K562 (cell line): ENCODE results near the gene NPHP3. TPM values are rescaled to one million over a fixed set of nuclear protein-coding genes. Genes with fewer than 3 reads are reported as not detected.

Experiments
- ATAC-seq: fragments of 200-7000 bp; cut with Tn5 transposase; 3 replicates; pipeline ENCODE4 v1.9.1; 2020; ENCODE audit warnings: moderate library complexity
- BruUV-seq: library from RNA; stranded (reverse); fragments of 400-500 nt; replicated peaks from 2 replicates; lab custom pipeline; 2021; lab: Mats Ljungman, UMichigan
- CTCF ChIA-PET: fragments of 300-600 bp; formaldehyde crosslinking; extraction: SDS; loops from one replicate; lab custom pipeline; 2021; ENCODE audit warnings: low intra/inter-chr PET ratio; lab: Yijun Ruan, JAX
- POLR2A ChIA-PET: fragments of 300-600, 350-650 bp; sonication (Branson Sonifier 250); formaldehyde crosslinking; extraction: SDS; loops from one replicate; lab custom pipeline; 2021; ENCODE audit warnings: antibody characterized with exemption, inconsistent platforms; lab: Yijun Ruan, JAX
- DNase-seq, 4 experiments: peaks; one replicate each; pipeline versions ENCODE4 v3.0.0 to v3.0.0-alpha.2; 2011 to 2018; ENCODE audit warnings: low spot score in 3 of 4, mixed read lengths in 3 of 4; ENCODE audit errors: extremely low read depth in 1 of 4
- FAIRE-seq: peaks from 2 replicates; lab custom pipeline; 2011; peaks lifted over from hg19 to GRCh38; lab: Jason Lieb, UNC
- H2AFZ ChIP-seq: 2 replicates; pipeline ENCODE4 v1.6.0; 2011; ENCODE audit warnings: low read depth, low read length, control low read depth, inconsistent platforms
- H3K27ac ChIP-seq: fragments of 200-600 bp; 3 replicates; pipeline ENCODE4 v1.8.0; 2011; ENCODE audit warnings: low read depth, mild to moderate bottlenecking, control low read depth, inconsistent platforms, low read length, moderate library complexity, mixed read lengths; ENCODE audit errors: extremely low read depth
- H3K27me3 ChIP-seq, 2 experiments: fragments of 300-600 bp in 1 of 2; 2 replicates in 1 of 2; 3 replicates in 1 of 2; pipeline versions ENCODE4 v1.6.0 to v1.8.0; 2011; ENCODE audit warnings: inconsistent platforms in 2 of 2, low read length in 2 of 2, mild to moderate bottlenecking in 1 of 2, mixed read lengths in 1 of 2, moderate library complexity in 1 of 2; ENCODE audit not compliant: control insufficient read depth in 2 of 2, insufficient read depth in 2 of 2
- H3K36me3 ChIP-seq: fragments of 300-600 bp; 3 replicates; pipeline ENCODE4 v1.8.0; 2011; ENCODE audit warnings: mild to moderate bottlenecking, low read length, inconsistent platforms; ENCODE audit not compliant: control insufficient read depth, insufficient read depth
- H3K4me1 ChIP-seq, 2 experiments: fragments of 200-600 bp in 1 of 2; replicated peaks in 1 of 2; 2 replicates in 1 of 2; 3 replicates in 1 of 2; pipeline versions ENCODE4 v1.5.1 to v1.8.0; 2011; ENCODE audit warnings: inconsistent platforms in 2 of 2, low read length in 2 of 2, mild to moderate bottlenecking in 1 of 2, mixed read lengths in 1 of 2, moderate library complexity in 1 of 2; ENCODE audit not compliant: control insufficient read depth in 2 of 2, insufficient read depth in 2 of 2
- H3K4me2 ChIP-seq: 2 replicates; pipeline ENCODE4 v1.6.1; 2011; ENCODE audit warnings: low read length, control low read depth, inconsistent platforms, mixed read lengths; ENCODE audit not compliant: insufficient read depth
- H3K4me3 ChIP-seq: fragments of 200-600 bp; sonication (generic), shearing (Covaris generic); 2 replicates; pipeline ENCODE4 v1.5.1; 2016; ENCODE audit warnings: control low read depth, inconsistent platforms
- H3K79me2 ChIP-seq: fragments of 200-600 bp; 3 replicates; pipeline ENCODE4 v1.8.0; 2011; ENCODE audit warnings: low read length, inconsistent platforms; ENCODE audit not compliant: control insufficient read depth, insufficient read depth
- H3K9ac ChIP-seq, 2 experiments: 2 replicates each; pipeline versions ENCODE4 v1.6.0 to v1.6.1; 2011; ENCODE audit warnings: low read depth in 2 of 2, low read length in 2 of 2, control low read depth in 1 of 2, inconsistent platforms in 1 of 2, mild to moderate bottlenecking in 1 of 2, mixed read lengths in 1 of 2; ENCODE audit not compliant: insufficient read depth in 1 of 2
- H3K9me1 ChIP-seq: one replicate; pipeline ENCODE4 v1.6.0; 2011; ENCODE audit warnings: inconsistent platforms, mild to moderate bottlenecking, low read length, moderate library complexity; ENCODE audit not compliant: control insufficient read depth, insufficient read depth
- H3K9me3 ChIP-seq: replicated peaks from 2 replicates; pipeline ENCODE4 v1.5.1; 2011; ENCODE audit warnings: low read depth, low read length, inconsistent platforms; ENCODE audit not compliant: control insufficient read depth, insufficient read depth
- H4K20me1 ChIP-seq: replicated peaks from 2 replicates; pipeline ENCODE4 v1.6.1; 2011; ENCODE audit warnings: low read length, inconsistent platforms, mixed read lengths; ENCODE audit not compliant: control insufficient read depth, insufficient read depth
- ATF2 ChIP-seq: sonication (generic); formaldehyde crosslinking; IDR thresholded peaks from 2 replicates; pipeline ENCODE4 v1.8.1; 2022; ENCODE audit warnings: missing genetic modification reagents
- NFIC ChIP-seq: fragments of 450-650 bp; IDR thresholded peaks from 2 replicates; pipeline ENCODE4 v1.6.1; 2017; ENCODE audit warnings: mild to moderate bottlenecking, inconsistent platforms
- SRSF9 ChIP-seq: fragments of 200-400 bp; formaldehyde crosslinking; IDR thresholded peaks from 2 replicates; pipeline ENCODE4 v1.6.1; 2017; ENCODE audit warnings: low read depth, low read length, borderline replicate concordance
- STAG1 ChIP-seq: sonication (generic); formaldehyde crosslinking; IDR thresholded peaks from 2 replicates; pipeline ENCODE4 v1.5.0; 2020; ENCODE audit warnings: missing genetic modification reagents, borderline replicate concordance
- STAT5B ChIP-seq: fragments of 250-450 bp; sonication (Bioruptor Pico); IDR thresholded peaks from 2 replicates; pipeline ENCODE4 v1.8.0; 2021; ENCODE audit warnings: mild to moderate bottlenecking, inconsistent platforms
- SUPT5H ChIP-seq: fragments of 450-650 bp; IDR thresholded peaks from 2 replicates; pipeline ENCODE4 v1.6.1; 2016
- ZFP36 ChIP-seq: fragments of 150-350 bp; IDR thresholded peaks from 2 replicates; pipeline ENCODE4 v1.6.1; 2018; ENCODE audit warnings: low read length, low read depth; ENCODE audit not compliant: partially characterized antibody
- ZNF639 ChIP-seq, 2 experiments: fragments of 200-800 bp in 1 of 2; sonication (Bioruptor generic) in 1 of 2; sonication (generic) in 1 of 2; formaldehyde crosslinking in 1 of 2; IDR thresholded peaks in 1 of 2; conservative IDR thresholded peaks in 1 of 2; 2 replicates each; pipeline versions ENCODE4 v1.5.0 to v1.6.1; 2016 to 2020; ENCODE audit warnings: missing compliant biosample characterization in 1 of 2, missing genetic modification characterization in 1 of 2, missing genetic modification reagents in 1 of 2
- WGBS: fragments of 100-300 bp; shearing (Covaris generic); methylation state at CpG from one replicate; pipeline ENCODE4 v1.1.6; 2016; ENCODE audit warnings: low coverage, mixed read lengths; ENCODE audit not compliant: insufficient coverage; ENCODE audit errors: missing lambda C conversion rate; 5-methylcytosine and 5-hydroxymethylcytosine counted together
- in situ Hi-C: fragments of 300-500 bp; cut with MboI; formaldehyde crosslinking; loops from 4 replicates; pipeline ENCODE4 v1.15.0; 2018; ENCODE audit warnings: inconsistent platforms, mixed read lengths
- intact Hi-C: fragments of 100-400 bp; cut with micrococcal nuclease; formaldehyde crosslinking; loops from 2 replicates; pipeline ENCODE4 v1.14.2; 2022
- polyA plus RNA-seq, 8 experiments: library from polyadenylated mRNA; depleted of rRNA in 4 of 8; stranded (reverse) in 5 of 8; unstranded in 3 of 8; fragments of >200 nt; fragmentation: Nextera tagmentation in 2 of 8; fragmentation: Illumina TruSeq in 1 of 8; extraction: Ambion mirVana in 2 of 8; extraction: Trizol in 1 of 8; gene quantifications; 2 replicates each; pipeline versions ENCODE4 v1.2.1 to v1.2.3, GENCODE V29; 2011 to 2014; ENCODE audit warnings: inconsistent platforms in 1 of 8, missing spikeins in 1 of 8
- total RNA-seq, 7 experiments: library from RNA; depleted of rRNA in 6 of 7; stranded (reverse); fragments of >200 nt in 6 of 7; fragmentation: Illumina TruSeq in 2 of 7; extraction: Trizol in 2 of 7; gene quantifications; 2 replicates each; pipeline versions ENCODE4 v1.2.1 to v1.2.3, GENCODE V29; 2011 to 2021; ENCODE audit warnings: low replicate concordance in 1 of 7
- TF ChIP-seq, protein P1 (sequence below), 2 experiments: fragments of 450-650 bp; IDR thresholded peaks; 2 replicates each; pipeline ENCODE4 v1.6.1; 2016; ENCODE audit warnings: mild to moderate bottlenecking in 2 of 2, borderline replicate concordance in 1 of 2, low read depth in 1 of 2, moderate library complexity in 1 of 2

Gene NPHP3
- total and polyA plus RNA-seq, 9 of the 15 experiments (the other 6 are each of a cell fraction or from before 2014, with no cell fraction given): 0.62 to 13.2 (median 5.8) TPM

DNA sequence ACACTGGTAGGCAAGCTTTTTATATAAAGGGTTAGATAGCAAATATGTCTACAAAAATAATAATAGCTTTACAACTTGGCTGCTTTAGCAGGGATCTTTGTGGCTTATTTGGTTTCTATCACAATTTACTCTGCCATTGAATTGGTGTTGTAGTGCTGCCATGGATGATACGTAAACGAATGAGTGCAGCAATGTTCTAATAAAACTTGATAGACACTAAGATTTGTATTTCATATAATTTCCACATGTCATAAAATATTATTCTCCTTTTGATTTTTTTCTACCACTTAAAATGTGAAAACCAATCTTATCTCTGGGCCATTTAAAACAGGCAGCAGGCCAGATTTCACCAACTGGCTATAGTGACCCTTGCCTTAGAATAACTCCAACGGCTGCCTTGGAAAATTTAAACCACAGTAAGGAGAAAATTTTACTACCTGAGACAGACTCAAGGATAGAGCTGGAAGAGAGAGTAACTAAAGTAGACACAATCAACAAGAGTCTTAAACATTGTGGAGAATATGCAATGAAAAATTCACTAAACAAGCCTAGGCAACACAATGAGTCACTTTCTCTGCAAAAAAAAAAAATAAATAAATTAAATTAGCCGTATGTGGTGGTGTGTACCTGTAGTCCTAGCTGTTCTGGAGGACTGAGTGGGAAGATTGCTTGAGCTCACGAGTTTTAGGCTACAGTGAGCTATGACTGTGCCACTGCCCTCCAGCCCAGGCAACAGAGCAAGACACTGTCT lies 8.1 kb downstream of the NPHP3 start:
- peaks cover 0 to 8% of the 10 kb centered on the region in 2 experiments; a peak in 2 of 5 replicates for H3K4me1 ChIP-seq
- no peak overlapping the region for H2AFZ ChIP-seq
- intact Hi-C loops (no loop called here), in situ Hi-C loops (no loop called here)
- no TSS peak for BruUV-seq
- no peak for DNase-seq
- ChIA-PET POLR2A (no interaction called here), CTCF (no interaction called here)
- H3K27ac ChIP-seq: no peak overlapping the region
- no peaks in the 10 kb centered on the region for H3K9me3 ChIP-seq
- no peak for ATAC-seq
- H3K4me2 ChIP-seq: no peak overlapping the region
- no peak overlapping the region for H3K9ac ChIP-seq
- no peak overlapping the region for H3K4me3 ChIP-seq
- WGBS: 72% methylated on average over 5 of the region's 5 CpGs
- no peaks in the 10 kb centered on the region for H3K79me2 ChIP-seq
- no peak for FAIRE-seq
- no peaks in the 10 kb centered on the region for H3K27me3 ChIP-seq
- H3K9me1 ChIP-seq: no peaks in the 10 kb centered on the region
- no peaks in the 10 kb centered on the region for H4K20me1 ChIP-seq
- H3K36me3 ChIP-seq: peaks cover 6% of the 10 kb centered on the region; the same call in 2 of the 3 replicates
- TF ChIP-seq, protein P1, sequence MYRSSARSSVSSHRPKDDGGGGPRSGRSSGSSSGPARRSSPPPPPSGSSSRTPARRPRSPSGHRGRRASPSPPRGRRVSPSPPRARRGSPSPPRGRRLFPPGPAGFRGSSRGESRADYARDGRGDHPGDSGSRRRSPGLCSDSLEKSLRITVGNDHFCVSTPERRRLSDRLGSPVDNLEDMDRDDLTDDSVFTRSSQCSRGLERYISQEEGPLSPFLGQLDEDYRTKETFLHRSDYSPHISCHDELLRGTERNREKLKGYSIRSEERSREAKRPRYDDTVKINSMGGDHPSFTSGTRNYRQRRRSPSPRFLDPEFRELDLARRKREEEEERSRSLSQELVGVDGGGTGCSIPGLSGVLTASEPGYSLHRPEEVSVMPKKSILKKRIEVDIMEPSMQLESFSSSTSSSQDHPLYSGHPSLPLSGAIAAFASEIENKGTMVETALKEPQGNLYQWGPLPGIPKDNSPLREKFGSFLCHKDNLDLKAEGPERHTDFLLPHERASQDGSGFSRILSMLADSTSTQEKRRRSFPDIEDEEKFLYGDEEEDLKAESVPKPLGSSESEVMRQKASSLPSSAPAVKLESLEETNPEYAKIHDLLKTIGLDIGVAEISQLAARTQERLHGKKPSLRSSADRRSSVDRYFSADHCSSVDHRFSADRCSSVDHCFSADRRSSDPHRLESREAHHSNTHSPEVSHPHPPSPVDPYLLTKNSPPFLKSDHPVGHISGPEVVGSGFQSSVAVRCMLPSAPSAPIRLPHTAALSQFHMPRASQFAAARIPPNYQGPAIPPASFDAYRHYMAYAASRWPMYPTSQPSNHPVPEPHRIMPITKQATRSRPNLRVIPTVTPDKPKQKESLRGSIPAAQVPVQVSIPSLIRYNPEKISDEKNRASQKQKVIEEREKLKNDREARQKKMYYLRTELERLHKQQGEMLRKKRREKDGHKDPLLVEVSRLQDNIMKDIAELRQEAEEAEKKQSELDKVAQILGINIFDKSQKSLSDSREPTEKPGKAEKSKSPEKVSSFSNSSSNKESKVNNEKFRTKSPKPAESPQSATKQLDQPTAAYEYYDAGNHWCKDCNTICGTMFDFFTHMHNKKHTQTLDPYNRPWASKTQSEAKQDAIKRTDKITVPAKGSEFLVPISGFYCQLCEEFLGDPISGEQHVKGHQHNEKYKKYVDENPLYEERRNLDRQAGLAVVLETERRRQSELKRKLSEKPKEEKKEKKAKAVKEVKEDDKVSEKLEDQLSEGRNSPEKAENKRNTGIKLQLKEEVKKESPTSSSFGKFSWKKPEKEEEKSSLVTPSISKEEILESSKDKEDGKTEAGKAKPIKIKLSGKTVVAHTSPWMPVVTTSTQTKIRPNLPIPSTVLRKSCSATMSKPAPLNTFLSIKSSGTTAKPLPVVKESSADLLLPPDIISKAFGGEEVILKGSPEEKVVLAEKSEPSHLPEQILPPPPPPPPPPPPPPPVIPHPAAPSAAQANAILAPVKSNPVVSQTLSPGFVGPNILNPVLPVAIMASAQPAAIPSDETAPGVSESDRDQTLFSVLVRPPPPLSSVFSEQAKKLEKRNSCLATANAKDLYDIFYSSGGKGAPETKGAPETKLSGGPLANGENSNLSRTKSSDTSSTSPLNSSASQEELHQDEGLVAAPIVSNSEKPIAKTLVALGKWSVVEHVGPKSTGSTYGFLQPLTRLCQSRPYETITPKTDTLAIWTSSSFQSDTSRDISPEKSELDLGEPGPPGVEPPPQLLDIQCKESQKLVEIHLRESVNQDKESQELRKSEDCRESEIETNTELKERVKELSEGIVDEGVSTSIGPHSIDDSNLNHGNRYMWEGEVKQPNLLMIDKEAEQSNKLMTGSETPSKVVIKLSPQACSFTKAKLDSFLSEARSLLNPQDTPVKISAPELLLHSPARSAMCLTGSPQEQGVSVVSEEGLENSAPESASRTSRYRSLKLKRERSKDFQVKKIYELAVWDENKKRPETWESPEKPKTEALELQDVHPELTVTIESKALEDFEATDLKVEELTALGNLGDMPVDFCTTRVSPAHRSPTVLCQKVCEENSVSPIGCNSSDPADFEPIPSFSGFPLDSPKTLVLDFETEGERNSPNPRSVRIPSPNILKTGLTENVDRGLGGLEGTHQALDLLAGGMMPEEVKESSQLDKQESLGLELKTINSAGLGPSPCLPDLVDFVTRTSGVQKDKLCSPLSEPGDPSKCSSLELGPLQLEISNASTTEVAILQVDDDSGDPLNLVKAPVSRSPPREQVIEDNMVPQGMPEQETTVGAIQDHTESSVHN (IDR thresholded peaks at IDR 0.05; ENCODE audit: borderline replicate concordance in 1 of 2, low read depth in 1 of 2): no peak
- TF ChIP-seq ZFP36 (no peak), SRSF9 (no peak), STAT5B (CRISPR knock-in tag) (no peak), ZNF639 (CRISPR knock-in tag; conservative IDR thresholded peaks at IDR 0.05 in 1 of 2, IDR thresholded peaks at IDR 0.05 in 1 of 2) (no peak), NFIC (no peak), ATF2 (no peak), SUPT5H (no peak), STAG1 (no peak)
